ENCODE data around the gene SEMA5A.

GRCh38 chr5:9196403-9197227, 349.3 kb downstream of the SEMA5A start:
- no peak for TF ChIP-seq CTCF (IDR thresholded peaks at IDR 0.05)
- TF ChIP-seq TCF12 (IDR thresholded peaks at IDR 0.05), result no peak
- TF ChIP-seq EZH2phosphoT487 (IDR thresholded peaks at IDR 0.05; ENCODE audit: borderline replicate concordance, low read depth), result no peak
- no peak for TF ChIP-seq POLR2AphosphoS5 (IDR thresholded peaks at IDR 0.05; ENCODE audit: low read depth, low read length)
- TF ChIP-seq MXI1 (IDR thresholded peaks at IDR 0.05; ENCODE audit: low read depth, low read length), result no peak
- TF ChIP-seq YY1 (IDR thresholded peaks at IDR 0.05; ENCODE audit: low read depth), result no peak
- TF ChIP-seq GABPA (IDR thresholded peaks at IDR 0.05; ENCODE audit: low read depth), result no peak
- no peak for TF ChIP-seq NRF1 (IDR thresholded peaks at IDR 0.05; ENCODE audit: low read depth, low read length)
- no peak for TF ChIP-seq REST (IDR thresholded peaks at IDR 0.05; ENCODE audit: low read depth, low read length)
- no peak for TF ChIP-seq RFX5 (IDR thresholded peaks at IDR 0.05; ENCODE audit: low read length)
- no peak for TF ChIP-seq ZBTB33 (IDR thresholded peaks at IDR 0.05; ENCODE audit: borderline replicate concordance, low read depth)
- no peak for TF ChIP-seq GATA2 (CRISPR knock-in tag; IDR thresholded peaks at IDR 0.05)
